DOHH2 (cell line): ENCODE measurements around the gene BBX.
"Not testable (repeated sequence)": the region's sequence is repeated elsewhere in the genome, so short reads cannot be mapped to it uniquely, and the experiment has no call there.

Experiments used
- EZH2phosphoT487 ChIP-seq: fragments of 200-600 bp; sonication (generic); IDR thresholded peaks from 2 replicates; pipeline ENCODE4 v1.6.1; 2017; ENCODE audit warnings: borderline replicate concordance, mild to moderate bottlenecking, antibody characterized with exemption, low read length, moderate library complexity, mixed read lengths
- TF ChIP-seq, protein P1 (sequence below): fragments of 200-600 bp; sonication (generic); IDR thresholded peaks from one replicate; pipeline ENCODE4 v1.5.1; 2014; ENCODE audit warnings: antibody characterized with exemption, mild to moderate bottlenecking, low read depth, low read length; ENCODE audit not compliant: poor library complexity, severe bottlenecking

DNA sequence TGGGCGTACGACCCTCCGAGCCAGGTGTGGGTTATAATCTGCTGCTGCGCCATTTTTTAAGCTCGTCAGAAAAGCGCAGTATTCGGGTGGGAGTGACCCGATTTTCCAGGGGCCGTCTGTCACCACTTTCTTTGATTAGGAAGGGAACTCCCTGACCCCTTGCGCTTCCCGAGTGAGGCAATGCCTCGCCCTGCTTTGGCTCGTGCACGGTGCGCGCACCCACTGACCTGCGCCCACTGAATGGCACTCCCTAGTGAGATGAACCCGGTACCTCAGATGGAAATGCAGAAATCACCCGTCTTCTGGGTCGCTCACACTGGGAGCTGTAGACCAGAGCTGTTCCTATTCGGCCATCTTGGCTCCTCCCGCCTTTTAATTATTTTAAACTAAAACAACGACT is 175.1 kb downstream of the BBX start:
- not testable (repeated sequence) for TF ChIP-seq EZH2phosphoT487
- TF ChIP-seq, protein P1, sequence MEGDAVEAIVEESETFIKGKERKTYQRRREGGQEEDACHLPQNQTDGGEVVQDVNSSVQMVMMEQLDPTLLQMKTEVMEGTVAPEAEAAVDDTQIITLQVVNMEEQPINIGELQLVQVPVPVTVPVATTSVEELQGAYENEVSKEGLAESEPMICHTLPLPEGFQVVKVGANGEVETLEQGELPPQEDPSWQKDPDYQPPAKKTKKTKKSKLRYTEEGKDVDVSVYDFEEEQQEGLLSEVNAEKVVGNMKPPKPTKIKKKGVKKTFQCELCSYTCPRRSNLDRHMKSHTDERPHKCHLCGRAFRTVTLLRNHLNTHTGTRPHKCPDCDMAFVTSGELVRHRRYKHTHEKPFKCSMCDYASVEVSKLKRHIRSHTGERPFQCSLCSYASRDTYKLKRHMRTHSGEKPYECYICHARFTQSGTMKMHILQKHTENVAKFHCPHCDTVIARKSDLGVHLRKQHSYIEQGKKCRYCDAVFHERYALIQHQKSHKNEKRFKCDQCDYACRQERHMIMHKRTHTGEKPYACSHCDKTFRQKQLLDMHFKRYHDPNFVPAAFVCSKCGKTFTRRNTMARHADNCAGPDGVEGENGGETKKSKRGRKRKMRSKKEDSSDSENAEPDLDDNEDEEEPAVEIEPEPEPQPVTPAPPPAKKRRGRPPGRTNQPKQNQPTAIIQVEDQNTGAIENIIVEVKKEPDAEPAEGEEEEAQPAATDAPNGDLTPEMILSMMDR = not testable (repeated sequence)
